ENCODE data around the gene CTIF.
"Not testable (repeated sequence)": the region's sequence is repeated elsewhere in the genome, so short reads cannot be mapped to it uniquely, and the experiment has no call there.

Gene CTIF

GRCh38 chr18:48715711-48716361 is 177.0 kb downstream of the CTIF start:
- DNase-seq, result no peak

GRCh38 chr18:48717227-48717626 is 178.4 kb downstream of the CTIF start:
- DNase-seq, result not testable (repeated sequence)

GRCh38 chr18:48718251-48718959 is 179.6 kb downstream of the CTIF start:
- DNase-seq, result no peak

GRCh38 chr18:48719388-48719787 is 180.6 kb downstream of the CTIF start:
- no peak for DNase-seq

GRCh38 chr18:48719974-48720654 is 181.3 kb downstream of the CTIF start:
- no peak for DNase-seq

GRCh38 chr18:48720655-48721025 is 181.8 kb downstream of the CTIF start:
- no peak for DNase-seq

GRCh38 chr18:48721312-48721711 is 182.5 kb downstream of the CTIF start:
- no peak for DNase-seq

- no peak for DNase-seq
Observed at GRCh38 chr18:48723016-48723415, 184.2 kb downstream of the CTIF start.

- peak; percentile 3 for DNase-seq
Observed at GRCh38 chr18:48723837-48724236, 185.0 kb downstream of the CTIF start.

- no peak for DNase-seq
Observed at GRCh38 chr18:48724442-48724841, 185.6 kb downstream of the CTIF start.

GRCh38 chr18:48724939-48725338 is 186.1 kb downstream of the CTIF start:
- DNase-seq, result no peak

- DNase-seq, result no peak
Observed at GRCh38 chr18:48725562-48725961, 186.7 kb downstream of the CTIF start.

GRCh38 chr18:48727681-48728080 is 188.8 kb downstream of the CTIF start:
- DNase-seq, result peak; percentile 21

GRCh38 chr18:48728204-48728833 is 189.5 kb downstream of the CTIF start:
- no peak for DNase-seq

GRCh38 chr18:48729404-48729803 is 190.6 kb downstream of the CTIF start:
- no peak for DNase-seq

GRCh38 chr18:48730010-48730409 is 191.2 kb downstream of the CTIF start:
- no peak for DNase-seq

GRCh38 chr18:48732767-48733424 is 194.1 kb downstream of the CTIF start:
- DNase-seq, result peak; percentile 54

GRCh38 chr18:48733643-48734253 is 194.9 kb downstream of the CTIF start:
- no peak for DNase-seq

GRCh38 chr18:48734460-48734859 is 195.6 kb downstream of the CTIF start:
- no peak for DNase-seq

GRCh38 chr18:48735080-48735676 is 196.3 kb downstream of the CTIF start:
- no peak for DNase-seq

- DNase-seq, result no peak
Observed at GRCh38 chr18:48735681-48736255, 196.9 kb downstream of the CTIF start.

Measured in NCI-H2171 treated with DMSO at 0.1 percent for 48 hours (cell line).